K562 (cell line): ENCODE results near the gene SNX10. TPM values are rescaled to one million over a fixed set of nuclear protein-coding genes. Genes with fewer than 3 reads are reported as not detected.
"Not testable (repeated sequence)": the region's sequence is repeated elsewhere in the genome, so short reads cannot be mapped to it uniquely, and the experiment has no call there.

ENCODE experiments used
- ATAC-seq: fragments of 200-7000 bp; cut with Tn5 transposase; 3 replicates; pipeline ENCODE4 v1.9.1; 2020; ENCODE audit warnings: moderate library complexity
- BruUV-seq: library from RNA; stranded (reverse); fragments of 400-500 nt; replicated peaks from 2 replicates; lab custom pipeline; 2021; lab: Mats Ljungman, UMichigan
- CTCF ChIA-PET: fragments of 300-600 bp; formaldehyde crosslinking; extraction: SDS; loops from one replicate; lab custom pipeline; 2021; ENCODE audit warnings: low intra/inter-chr PET ratio; lab: Yijun Ruan, JAX
- POLR2A ChIA-PET: fragments of 300-600, 350-650 bp; sonication (Branson Sonifier 250); formaldehyde crosslinking; extraction: SDS; loops from one replicate; lab custom pipeline; 2021; ENCODE audit warnings: antibody characterized with exemption, inconsistent platforms; lab: Yijun Ruan, JAX
- DNase-seq, 4 experiments: peaks; one replicate each; pipeline versions ENCODE4 v3.0.0 to v3.0.0-alpha.2; 2011 to 2018; ENCODE audit warnings: low spot score in 3 of 4, mixed read lengths in 3 of 4; ENCODE audit errors: extremely low read depth in 1 of 4
- FAIRE-seq: peaks from 2 replicates; lab custom pipeline; 2011; peaks lifted over from hg19 to GRCh38; lab: Jason Lieb, UNC
- H2AFZ ChIP-seq: 2 replicates; pipeline ENCODE4 v1.6.0; 2011; ENCODE audit warnings: low read depth, low read length, control low read depth, inconsistent platforms
- H3K27ac ChIP-seq: fragments of 200-600 bp; 3 replicates; pipeline ENCODE4 v1.8.0; 2011; ENCODE audit warnings: low read depth, mild to moderate bottlenecking, control low read depth, inconsistent platforms, low read length, moderate library complexity, mixed read lengths; ENCODE audit errors: extremely low read depth
- H3K27me3 ChIP-seq, 2 experiments: fragments of 300-600 bp in 1 of 2; 2 replicates in 1 of 2; 3 replicates in 1 of 2; pipeline versions ENCODE4 v1.6.0 to v1.8.0; 2011; ENCODE audit warnings: inconsistent platforms in 2 of 2, low read length in 2 of 2, mild to moderate bottlenecking in 1 of 2, mixed read lengths in 1 of 2, moderate library complexity in 1 of 2; ENCODE audit not compliant: control insufficient read depth in 2 of 2, insufficient read depth in 2 of 2
- H3K36me3 ChIP-seq: fragments of 300-600 bp; 3 replicates; pipeline ENCODE4 v1.8.0; 2011; ENCODE audit warnings: mild to moderate bottlenecking, low read length, inconsistent platforms; ENCODE audit not compliant: control insufficient read depth, insufficient read depth
- H3K4me1 ChIP-seq, 2 experiments: fragments of 200-600 bp in 1 of 2; replicated peaks in 1 of 2; 2 replicates in 1 of 2; 3 replicates in 1 of 2; pipeline versions ENCODE4 v1.5.1 to v1.8.0; 2011; ENCODE audit warnings: inconsistent platforms in 2 of 2, low read length in 2 of 2, mild to moderate bottlenecking in 1 of 2, mixed read lengths in 1 of 2, moderate library complexity in 1 of 2; ENCODE audit not compliant: control insufficient read depth in 2 of 2, insufficient read depth in 2 of 2
- H3K4me2 ChIP-seq: 2 replicates; pipeline ENCODE4 v1.6.1; 2011; ENCODE audit warnings: low read length, control low read depth, inconsistent platforms, mixed read lengths; ENCODE audit not compliant: insufficient read depth
- H3K4me3 ChIP-seq: fragments of 200-600 bp; sonication (generic), shearing (Covaris generic); 2 replicates; pipeline ENCODE4 v1.5.1; 2016; ENCODE audit warnings: control low read depth, inconsistent platforms
- H3K79me2 ChIP-seq: fragments of 200-600 bp; 3 replicates; pipeline ENCODE4 v1.8.0; 2011; ENCODE audit warnings: low read length, inconsistent platforms; ENCODE audit not compliant: control insufficient read depth, insufficient read depth
- H3K9ac ChIP-seq, 2 experiments: 2 replicates each; pipeline versions ENCODE4 v1.6.0 to v1.6.1; 2011; ENCODE audit warnings: low read depth in 2 of 2, low read length in 2 of 2, control low read depth in 1 of 2, inconsistent platforms in 1 of 2, mild to moderate bottlenecking in 1 of 2, mixed read lengths in 1 of 2; ENCODE audit not compliant: insufficient read depth in 1 of 2
- H3K9me1 ChIP-seq: one replicate; pipeline ENCODE4 v1.6.0; 2011; ENCODE audit warnings: inconsistent platforms, mild to moderate bottlenecking, low read length, moderate library complexity; ENCODE audit not compliant: control insufficient read depth, insufficient read depth
- H3K9me3 ChIP-seq: replicated peaks from 2 replicates; pipeline ENCODE4 v1.5.1; 2011; ENCODE audit warnings: low read depth, low read length, inconsistent platforms; ENCODE audit not compliant: control insufficient read depth, insufficient read depth
- H4K20me1 ChIP-seq: replicated peaks from 2 replicates; pipeline ENCODE4 v1.6.1; 2011; ENCODE audit warnings: low read length, inconsistent platforms, mixed read lengths; ENCODE audit not compliant: control insufficient read depth, insufficient read depth
- PCBP1 ChIP-seq: fragments of 200-400 bp; formaldehyde crosslinking; IDR thresholded peaks from 2 replicates; pipeline ENCODE4 v1.6.1; 2018; ENCODE audit warnings: mild to moderate bottlenecking, low read depth, low read length; ENCODE audit not compliant: poor library complexity, severe bottlenecking
- YY1 ChIP-seq, 3 experiments: IDR thresholded peaks; 2 replicates each; pipeline ENCODE4 v1.6.1; 2011; ENCODE audit warnings: low read length in 2 of 3, mild to moderate bottlenecking in 2 of 3, moderate library complexity in 2 of 3, borderline replicate concordance in 1 of 3, control low read depth in 1 of 3, low read depth in 1 of 3; ENCODE audit not compliant: insufficient read depth in 3 of 3, insufficient replicate concordance in 2 of 3, control insufficient read depth in 1 of 3, insufficient read length in 1 of 3; ENCODE audit errors: extremely low read depth in 1 of 3
- WGBS: fragments of 100-300 bp; shearing (Covaris generic); methylation state at CpG from one replicate; pipeline ENCODE4 v1.1.6; 2016; ENCODE audit warnings: low coverage, mixed read lengths; ENCODE audit not compliant: insufficient coverage; ENCODE audit errors: missing lambda C conversion rate; 5-methylcytosine and 5-hydroxymethylcytosine counted together
- in situ Hi-C: fragments of 300-500 bp; cut with MboI; formaldehyde crosslinking; loops from 4 replicates; pipeline ENCODE4 v1.15.0; 2018; ENCODE audit warnings: inconsistent platforms, mixed read lengths
- intact Hi-C: fragments of 100-400 bp; cut with micrococcal nuclease; formaldehyde crosslinking; loops from 2 replicates; pipeline ENCODE4 v1.14.2; 2022
- polyA plus RNA-seq, 8 experiments: library from polyadenylated mRNA; depleted of rRNA in 4 of 8; stranded (reverse) in 5 of 8; unstranded in 3 of 8; fragments of >200 nt; fragmentation: Nextera tagmentation in 2 of 8; fragmentation: Illumina TruSeq in 1 of 8; extraction: Ambion mirVana in 2 of 8; extraction: Trizol in 1 of 8; gene quantifications; 2 replicates each; pipeline versions ENCODE4 v1.2.1 to v1.2.3, GENCODE V29; 2011 to 2014; ENCODE audit warnings: inconsistent platforms in 1 of 8, missing spikeins in 1 of 8
- total RNA-seq, 7 experiments: library from RNA; depleted of rRNA in 6 of 7; stranded (reverse); fragments of >200 nt in 6 of 7; fragmentation: Illumina TruSeq in 2 of 7; extraction: Trizol in 2 of 7; gene quantifications; 2 replicates each; pipeline versions ENCODE4 v1.2.1 to v1.2.3, GENCODE V29; 2011 to 2021; ENCODE audit warnings: low replicate concordance in 1 of 7

SNX10 gene
- total and polyA plus RNA-seq, 9 of the 15 experiments (the other 6 are each of a cell fraction or from before 2014, with no cell fraction given), result 6.9 to 16.5 (median 11.5) TPM

DNA sequence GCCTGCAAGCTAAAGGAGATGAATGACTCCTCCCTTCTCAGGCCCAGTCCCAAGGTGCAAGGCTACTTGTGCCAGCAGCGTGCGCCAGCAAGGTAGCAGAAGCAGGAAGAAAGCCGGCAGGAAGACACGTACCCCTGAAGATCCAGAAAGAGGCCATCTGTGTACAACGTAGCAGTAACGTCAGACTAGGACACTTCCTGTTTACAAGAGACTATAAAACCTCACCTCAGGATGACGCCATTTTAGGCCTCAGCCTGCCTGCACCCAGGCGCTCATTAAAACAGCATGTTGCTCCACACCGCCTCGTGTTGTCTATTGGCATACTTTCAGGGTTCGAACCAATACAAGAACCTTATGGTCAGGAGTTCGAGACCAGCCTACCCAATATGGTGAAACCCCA lies 41.4 kb upstream of the SNX10 start:
- CTCF ChIA-PET, result no interaction called here
- in situ Hi-C loops, result no loop called here
- Histone ChIP-seq H3K27ac (no peak overlapping the region), H3K9me1 (no peaks in the 10 kb centered on the region), H3K4me1 (peaks cover under 1 to 3% of the 10 kb centered on the region in 2 experiments; a peak in 2 of 5 replicates), H2AFZ (peak overlapping the region; percentile 75), H3K9me3 (no peaks in the 10 kb centered on the region), H3K27me3 (no peaks in the 10 kb centered on the region), H3K4me3 (no peak overlapping the region), H3K9ac (no peak overlapping the region), H4K20me1 (no peaks in the 10 kb centered on the region)
- WGBS, result 85% methylated on average over 12 of the region's 12 CpGs
- intact Hi-C loops, result no loop called here
- BruUV-seq, result no TSS peak
- ATAC-seq (no peak), FAIRE-seq (no peak)
- POLR2A ChIA-PET, result interaction anchor here (1.3 kb wide), 1 partner anchor 13 kb away, joined by 4 read pairs; no protein-coding TSS in a partner anchor
- TF ChIP-seq PCBP1, result no peak
- TF ChIP-seq YY1 (IDR thresholded peaks at IDR 0.05; ENCODE audit: borderline replicate concordance in 1 of 3, control insufficient read depth in 1 of 3, extremely low read depth in 1 of 3, insufficient read depth in 3 of 3, insufficient read length in 1 of 3, insufficient replicate concordance in 2 of 3, low read depth in 1 of 3, low read length in 2 of 3), result peak in 1 of 3 experiments; percentile 15
- TF ChIP-seq, all 486 proteins: peak for 1
- no peak overlapping the region for H3K4me2 ChIP-seq
- DNase-seq, result no peak
- H3K36me3 ChIP-seq, result no peaks in the 10 kb centered on the region
- H3K79me2 ChIP-seq, result no peaks in the 10 kb centered on the region

DNA sequence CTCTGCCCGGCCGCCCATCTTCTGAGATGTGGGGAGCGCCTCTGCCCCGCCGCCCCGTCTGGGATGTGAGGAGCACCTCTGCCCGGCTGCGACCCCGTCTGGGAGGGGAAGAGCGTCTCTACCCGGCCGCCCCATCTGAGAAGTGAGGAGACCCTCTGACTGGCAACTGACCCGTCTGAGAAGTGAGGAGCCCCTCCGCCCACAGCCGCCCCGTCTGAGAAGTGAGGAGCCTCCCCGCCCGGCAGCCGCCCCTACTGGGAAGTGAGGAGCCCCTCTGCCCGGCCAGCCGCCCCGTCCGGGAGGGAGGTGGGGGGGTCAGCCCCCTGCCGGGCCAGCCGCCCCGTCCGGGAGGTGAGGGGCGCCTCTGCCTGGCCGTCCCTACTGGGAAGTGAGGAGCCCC lies 29.8 kb upstream of the SNX10 start:
- H3K9me1 ChIP-seq, POLR2A ChIA-PET, H4K20me1 ChIP-seq, H3K36me3 ChIP-seq, ATAC-seq, H3K9me3 ChIP-seq, intact Hi-C loops, DNase-seq, H3K4me1 ChIP-seq, H3K4me2 ChIP-seq, H3K79me2 ChIP-seq, in situ Hi-C loops, H3K4me3 ChIP-seq, H3K9ac ChIP-seq, CTCF ChIA-PET, H3K27ac ChIP-seq, H3K27me3 ChIP-seq, FAIRE-seq, H2AFZ ChIP-seq, BruUV-seq: not testable (repeated sequence)
- whole genome bisulfite sequencing, result 90% methylated on average over 2 of the region's 29 CpGs
